Esophagus squamous epithelium (tissue), 4 donors: ENCODE data around the gene HBZ.

Experiments used
- CTCF ChIP-seq, 6 experiments: fragments of 450-650 bp in 4 of 6; fragments of 200-600 bp in 2 of 6; sonication (generic) in 2 of 6; IDR thresholded peaks; one replicate each; pipeline ENCODE4 v1.5.1; 2016 to 2019; ENCODE audit warnings: antibody characterized with exemption in 6 of 6, mild to moderate bottlenecking in 4 of 6, moderate library complexity in 4 of 6
- POLR2A ChIP-seq, 4 donors: fragments of 450-650 bp; IDR thresholded peaks; one replicate each; pipeline ENCODE4 v1.6.1; 2017; ENCODE audit warnings: antibody characterized with exemption in 4 of 4, mild to moderate bottlenecking in 4 of 4, moderate library complexity in 3 of 4

- TF ChIP-seq CTCF (IDR thresholded peaks at IDR 0.05), result no peak
- no peak for TF ChIP-seq POLR2A (IDR thresholded peaks at IDR 0.05)
These were observed 12.5 kb downstream of the HBZ start for GRCh38 chr16:164827-165538.
